Heart right ventricle (tissue), 16 donors: Measurements from ENCODE around the gene SH3RF3. TPM values are rescaled to one million over a fixed set of nuclear protein-coding genes. Genes with fewer than 3 reads are reported as not detected.

Experiments
- ATAC-seq, 8 donors: fragments of 200-7000 bp; cut with Tn5 transposase; one replicate each; pipeline ENCODE4 v1.9.1; 2020; ENCODE audit warnings: mild to moderate bottlenecking in 8 of 8, moderate library complexity in 8 of 8, moderate number of reproducible peaks in 1 of 8
- DNase-seq, 2 donors: peaks; one replicate each; pipeline ENCODE4 v3.0.0-alpha.2; 2020
- H3K27ac ChIP-seq, 10 donors: fragments of 200-600 bp; sonication (generic) in 2 of 10; one replicate each; pipeline versions ENCODE4 v1.5.0 to v1.8.0; 2020 to 2022; ENCODE audit warnings: mild to moderate bottlenecking in 3 of 10
- H3K27me3 ChIP-seq, 7 donors: fragments of 200-600 bp; one replicate each; pipeline ENCODE4 v1.8.0; 2021 to 2022; ENCODE audit warnings: mild to moderate bottlenecking in 2 of 7
- H3K36me3 ChIP-seq, 9 donors: fragments of 200-600 bp; sonication (generic) in 1 of 9; one replicate each; pipeline versions ENCODE4 v1.5.0 to v1.8.0; 2020 to 2022; ENCODE audit warnings: mild to moderate bottlenecking in 2 of 9
- H3K4me1 ChIP-seq, 9 donors: fragments of 200-600 bp; sonication (generic) in 1 of 9; one replicate each; pipeline versions ENCODE4 v1.5.0 to v1.8.0; 2020 to 2022; ENCODE audit warnings: mild to moderate bottlenecking in 4 of 9
- H3K4me3 ChIP-seq, 10 donors: fragments of 200-600 bp; sonication (generic) in 2 of 10; one replicate each; pipeline versions ENCODE4 v1.5.0 to v1.8.0; 2020 to 2022; ENCODE audit warnings: mild to moderate bottlenecking in 7 of 10, moderate library complexity in 2 of 10
- H3K9me3 ChIP-seq, 11 donors: fragments of 200-600 bp in 10 of 11; sonication (generic) in 2 of 11; one replicate each; pipeline versions ENCODE4 v1.5.0 to v1.8.0; 2013 to 2022; ENCODE audit warnings: mild to moderate bottlenecking in 2 of 11, control low read depth in 1 of 11, moderate library complexity in 1 of 11
- CTCF ChIP-seq, 9 donors: fragments of 200-600 bp; sonication (generic) in 2 of 9; IDR thresholded peaks; one replicate each; pipeline versions ENCODE4 v1.5.0 to v1.8.0; 2021 to 2022; ENCODE audit warnings: antibody characterized with exemption in 9 of 9, mild to moderate bottlenecking in 5 of 9, moderate library complexity in 1 of 9
- WGBS, 2 donors: extraction: QIAGEN DNeasy Blood & Tissue Kit; methylation state at CpG; one replicate each; pipeline ENCODE4 v1.1.7; 2013; ENCODE audit warnings: inconsistent platforms in 1 of 2; 5-methylcytosine and 5-hydroxymethylcytosine counted together
- intact Hi-C, 10 donors: fragments of 100-400 bp; cut with DNase I; formaldehyde crosslinking; loops; one replicate each; pipeline versions ENCODE4 v1.11.1 to v1.14.2; 2022
- polyA plus RNA-seq, 2 donors: library from polyadenylated mRNA; stranded (reverse); fragments of 200-250 nt; gene quantifications; one replicate each; pipeline ENCODE4 v1.2.3, GENCODE V29; 2013
- total RNA-seq, 10 donors: library from RNA; stranded (reverse); fragmentation: NEBNext Ultra II Directional in 3 of 10; extraction: Animal tissue kit (Norgen Biotek cat#: 25700) in 3 of 10; gene quantifications; one replicate each; pipeline versions ENCODE4 v1.2.1 to v1.2.4, GENCODE V29; 2021 to 2023
- donor health status: Arrhythmogenic right ventricular cardiomyopathy.
- donor health status: ischemic (EF 13 %, LVEDD 7.1; RV severe dilation, severe dysfunction).
- donor health status: healthy with polysubstance abuse.
- donor health status: DM: no; HTN: yes; CAD: no.
- donor health status: DM: no; HTN: no; CAD: no.
- donor health status: ischemic (EF 25% LVEDD 6.9; RV normal size, moderate dysfunction).
- donor health status: ischemic (EF 25% LVEDD 5.7; RV mildly dilated, moderate dysfunction).
- donor health status: healthy.
- donor health status: DM: yes; HTN: yes; CAD: no.
- donor health status: Ischemic cardiomyopathy.
- donor health status: ischemic (EF 35%, LVEDD 5.7; RV mildly dilated, moderate dysfunction).
- donor health status: nonischemic (EF 11% LVEDD 7.7; RV severe dilation, severe dysfunction).
- donor health status: DM: yes; HTN: yes; CAD: no.
- donor health status: PGD.
- donor health status: ischemic (EF 29% LVEDD 5.4; RV normal size, mild dysfunction).
- donor health status: nonischemic (EF 23%, LVEDD 6.1; RV moderate dilation, normal function).

Gene SH3RF3
- total and polyA plus RNA-seq, 12 donors, result 5.0 to 11.5 (median 8.6) TPM

DNA sequence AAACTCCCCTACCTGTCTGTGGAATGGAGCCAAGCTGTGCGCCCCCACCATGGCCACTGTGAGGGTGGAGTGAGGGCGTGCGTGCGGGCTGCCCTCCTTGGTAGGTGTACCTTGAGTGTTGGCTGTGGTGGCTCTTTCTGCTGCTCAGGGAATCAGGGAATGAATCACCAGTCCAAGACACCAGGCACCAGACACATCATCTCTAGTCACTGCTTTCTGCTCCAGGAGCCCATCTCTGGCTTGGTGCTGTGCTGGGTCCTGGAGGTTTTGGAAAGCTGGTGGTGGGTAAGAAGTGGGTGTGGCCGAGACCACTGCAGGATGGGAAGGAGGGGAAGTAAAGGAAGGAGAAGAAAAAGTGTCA, 274.8 kb downstream of the SH3RF3 start:
- WGBS, 2 donors, result 95 to 96% methylated on average over 5 of the region's 5 CpGs
- no peak overlapping the region for H3K27ac ChIP-seq
- no peak for TF ChIP-seq CTCF (IDR thresholded peaks at IDR 0.05)
- no peak for DNase-seq
- no peak overlapping the region for H3K4me3 ChIP-seq
- no peaks in the 10 kb centered on the region for H3K4me1 ChIP-seq
- intact Hi-C loops, result no loop called here
- no peaks in the 10 kb centered on the region for H3K9me3 ChIP-seq
- no peaks in the 10 kb centered on the region for H3K27me3 ChIP-seq
- H3K36me3 ChIP-seq, result peaks cover 0 to 13% (median 0%) of the 10 kb centered on the region in 9 donors
- no peak for ATAC-seq

DNA sequence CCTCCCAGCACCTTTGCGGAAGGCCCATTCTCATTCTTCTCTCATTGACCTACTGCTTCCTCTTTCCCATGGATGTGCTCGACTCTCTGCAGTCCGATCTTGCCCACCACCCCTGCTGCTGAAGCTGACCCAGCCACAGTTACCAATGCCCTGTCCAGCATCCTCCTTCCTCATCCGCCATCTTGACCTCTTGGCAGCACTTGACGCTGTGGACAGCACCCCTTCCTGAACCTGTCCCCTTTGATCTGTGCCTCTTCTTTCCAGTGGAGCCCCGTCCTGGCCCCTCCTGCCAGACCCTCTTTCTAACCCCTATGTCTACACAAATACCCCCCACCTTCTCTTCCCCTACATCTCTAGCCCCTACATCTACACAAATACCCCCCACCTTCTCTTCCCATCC, 275.7 kb downstream of the SH3RF3 start:
- no peak for TF ChIP-seq CTCF (IDR thresholded peaks at IDR 0.05)
- WGBS, 2 donors, result 97 to 98% methylated on average over 6 of the region's 6 CpGs
- Histone ChIP-seq H3K9me3 (no peaks in the 10 kb centered on the region), H3K4me1 (no peaks in the 10 kb centered on the region), H3K27ac (no peak overlapping the region), H3K4me3 (no peak overlapping the region), H3K36me3 (peaks cover 0 to 10% (median 0%) of the 10 kb centered on the region in 9 donors), H3K27me3 (no peaks in the 10 kb centered on the region)
- no peak for ATAC-seq
- intact Hi-C loops, result no loop called here
- no peak for DNase-seq

DNA sequence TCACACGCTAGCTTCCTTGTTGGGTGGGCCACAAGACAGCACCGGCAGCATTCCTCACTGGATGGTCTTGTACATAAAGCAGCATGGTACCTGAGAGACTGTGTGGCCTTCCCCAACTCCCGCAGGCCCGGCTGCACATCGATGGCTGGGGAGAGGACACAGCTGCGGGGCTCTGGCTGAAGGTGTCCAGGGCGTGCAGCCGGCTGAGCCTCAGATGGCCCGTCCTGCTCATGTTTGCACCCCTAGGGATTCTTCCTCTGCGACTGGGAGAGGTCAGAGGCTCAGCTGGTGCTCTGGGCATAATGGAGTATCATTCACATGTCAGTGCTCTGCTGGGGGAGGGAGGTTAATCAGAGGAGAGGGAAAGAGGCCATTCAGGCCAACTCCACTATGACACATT, 276.9 kb downstream of the SH3RF3 start:
- DNase-seq, result no peak
- 95 to 96% methylated on average over 10 of the region's 10 CpGs for WGBS, 2 donors
- H3K27me3 ChIP-seq, result no peaks in the 10 kb centered on the region
- no peaks in the 10 kb centered on the region for H3K36me3 ChIP-seq
- no peaks in the 10 kb centered on the region for H3K9me3 ChIP-seq
- no peak for TF ChIP-seq CTCF (IDR thresholded peaks at IDR 0.05)
- H3K27ac ChIP-seq, result no peak overlapping the region
- peaks cover 0 to 9% (median 0%) of the 10 kb centered on the region in 9 donors for H3K4me1 ChIP-seq
- intact Hi-C loops, result no loop called here
- ATAC-seq, result no peak
- no peak overlapping the region for H3K4me3 ChIP-seq

GRCh38 chr2:109406301-109406700, 277.3 kb downstream of the SH3RF3 start:
- H3K4me3 ChIP-seq, result no peak overlapping the region
- H3K27me3 ChIP-seq, result no peaks in the 10 kb centered on the region
- DNase-seq (no peak), ATAC-seq (no peak)
- intact Hi-C loops, result no loop called here
- peaks cover 0 to 9% (median 0%) of the 10 kb centered on the region in 9 donors for H3K4me1 ChIP-seq
- no peak for TF ChIP-seq CTCF (IDR thresholded peaks at IDR 0.05)
- H3K27ac ChIP-seq, result no peak overlapping the region
- H3K36me3 ChIP-seq, result no peaks in the 10 kb centered on the region
- H3K9me3 ChIP-seq, result no peaks in the 10 kb centered on the region
- 97 to 98% methylated on average over 8 of the region's 8 CpGs for WGBS, 2 donors
